ENCODE measurements around the gene PAX8. TPM values are rescaled to one million over a fixed set of nuclear protein-coding genes. Genes with fewer than 3 reads are reported as not detected.

The PAX8 gene
- total RNA-seq, 4 donors from 2014 or later, result 2.8 to 23.9 (median 6.0) TPM

DNA sequence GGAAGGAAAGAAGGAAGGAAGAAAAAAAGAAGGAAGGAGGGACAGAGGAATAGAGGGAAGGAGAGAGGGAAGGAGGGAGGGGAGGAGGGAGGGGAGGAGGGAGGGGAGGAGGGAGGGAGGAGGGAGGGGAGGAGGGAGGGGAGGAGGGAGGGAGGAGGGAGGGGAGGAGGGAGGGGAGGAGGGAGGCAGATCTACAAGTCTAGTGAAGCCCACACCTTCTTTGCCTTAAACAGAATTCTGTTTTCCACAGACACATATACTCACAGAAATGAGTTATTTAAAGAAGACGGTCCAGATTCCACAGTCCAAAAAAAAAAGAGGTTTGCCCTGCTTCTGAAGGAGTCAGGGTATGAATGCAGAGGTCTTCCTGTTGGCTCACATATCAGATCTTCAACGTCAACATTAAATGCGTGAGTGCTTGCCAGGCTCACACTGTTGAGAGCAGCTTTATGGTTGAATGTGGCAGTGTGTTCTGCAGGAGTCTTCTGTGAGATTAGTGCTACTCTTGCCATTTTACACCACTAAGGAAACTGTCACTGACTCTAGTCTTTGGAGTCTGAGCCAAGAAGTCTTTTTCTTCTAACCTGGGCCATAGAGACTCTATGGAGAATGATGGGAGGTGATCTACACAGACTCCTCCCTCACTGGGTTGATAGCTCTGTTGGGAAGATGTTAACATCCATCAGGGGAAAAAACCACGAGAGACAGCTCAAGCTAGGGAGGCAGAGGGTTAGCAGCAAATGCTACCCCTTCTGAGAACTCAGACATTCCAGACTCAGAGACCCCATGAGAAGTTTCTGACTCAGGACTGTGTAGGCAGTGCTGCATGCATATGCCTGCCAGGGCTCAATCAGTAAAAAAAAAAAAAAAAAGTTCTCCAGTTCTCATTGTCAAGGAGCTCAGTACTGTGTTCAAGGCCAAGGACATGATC, 23.3 kb downstream of the PAX8 start:
- no peak for DNase-seq
- Histone ChIP-seq H3K36me3 (no peaks in the 10 kb centered on the region), H3K27me3 (no peaks in the 10 kb centered on the region), H3K27ac (no peak overlapping the region), H3K9me3 (no peaks in the 10 kb centered on the region), H3K4me3 (no peak overlapping the region), H3K4me1 (no peaks in the 10 kb centered on the region)
- intact Hi-C loops (cut with DNase I; ENCODE audit: low total_unique reads), result no loop called here
- no peak for TF ChIP-seq POLR2A (IDR thresholded peaks at IDR 0.05)
- TF ChIP-seq, protein P1, sequence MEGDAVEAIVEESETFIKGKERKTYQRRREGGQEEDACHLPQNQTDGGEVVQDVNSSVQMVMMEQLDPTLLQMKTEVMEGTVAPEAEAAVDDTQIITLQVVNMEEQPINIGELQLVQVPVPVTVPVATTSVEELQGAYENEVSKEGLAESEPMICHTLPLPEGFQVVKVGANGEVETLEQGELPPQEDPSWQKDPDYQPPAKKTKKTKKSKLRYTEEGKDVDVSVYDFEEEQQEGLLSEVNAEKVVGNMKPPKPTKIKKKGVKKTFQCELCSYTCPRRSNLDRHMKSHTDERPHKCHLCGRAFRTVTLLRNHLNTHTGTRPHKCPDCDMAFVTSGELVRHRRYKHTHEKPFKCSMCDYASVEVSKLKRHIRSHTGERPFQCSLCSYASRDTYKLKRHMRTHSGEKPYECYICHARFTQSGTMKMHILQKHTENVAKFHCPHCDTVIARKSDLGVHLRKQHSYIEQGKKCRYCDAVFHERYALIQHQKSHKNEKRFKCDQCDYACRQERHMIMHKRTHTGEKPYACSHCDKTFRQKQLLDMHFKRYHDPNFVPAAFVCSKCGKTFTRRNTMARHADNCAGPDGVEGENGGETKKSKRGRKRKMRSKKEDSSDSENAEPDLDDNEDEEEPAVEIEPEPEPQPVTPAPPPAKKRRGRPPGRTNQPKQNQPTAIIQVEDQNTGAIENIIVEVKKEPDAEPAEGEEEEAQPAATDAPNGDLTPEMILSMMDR (IDR thresholded peaks at IDR 0.05), result no peak

DNA sequence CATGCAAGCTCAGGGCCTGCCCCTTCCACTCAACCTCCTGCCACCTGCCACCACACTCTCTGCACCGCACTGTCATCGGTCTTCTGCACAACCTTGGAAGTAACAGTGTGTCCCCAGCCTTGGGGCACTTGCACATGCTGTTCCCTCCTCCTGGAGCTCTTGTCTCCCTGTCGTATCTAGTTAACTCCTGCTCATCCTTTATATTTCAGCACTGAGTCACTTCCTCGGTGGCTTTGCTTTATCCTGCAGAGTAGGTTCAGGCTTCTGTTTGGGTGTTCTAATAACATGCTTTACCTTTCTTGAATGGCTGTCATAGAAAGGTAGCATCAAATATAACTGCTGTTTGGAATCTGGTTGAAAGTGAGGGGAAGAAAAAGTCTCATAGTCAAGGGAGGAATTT, 25.3 kb downstream of the PAX8 start:
- H3K4me1 ChIP-seq, result no peaks in the 10 kb centered on the region
- no peaks in the 10 kb centered on the region for H3K27me3 ChIP-seq
- no peak for TF ChIP-seq POLR2A (IDR thresholded peaks at IDR 0.05)
- TF ChIP-seq, protein P1 (IDR thresholded peaks at IDR 0.05), result no peak
- intact Hi-C loops (cut with DNase I; ENCODE audit: low total_unique reads), result loop anchor here (5.0 kb wide), 1 partner anchor 119 kb away; no protein-coding TSS in a partner anchor
- no peak overlapping the region for H3K27ac ChIP-seq
- no peaks in the 10 kb centered on the region for H3K9me3 ChIP-seq
- H3K36me3 ChIP-seq, result no peaks in the 10 kb centered on the region
- no peak overlapping the region for H3K4me3 ChIP-seq
- no peak for DNase-seq

DNA sequence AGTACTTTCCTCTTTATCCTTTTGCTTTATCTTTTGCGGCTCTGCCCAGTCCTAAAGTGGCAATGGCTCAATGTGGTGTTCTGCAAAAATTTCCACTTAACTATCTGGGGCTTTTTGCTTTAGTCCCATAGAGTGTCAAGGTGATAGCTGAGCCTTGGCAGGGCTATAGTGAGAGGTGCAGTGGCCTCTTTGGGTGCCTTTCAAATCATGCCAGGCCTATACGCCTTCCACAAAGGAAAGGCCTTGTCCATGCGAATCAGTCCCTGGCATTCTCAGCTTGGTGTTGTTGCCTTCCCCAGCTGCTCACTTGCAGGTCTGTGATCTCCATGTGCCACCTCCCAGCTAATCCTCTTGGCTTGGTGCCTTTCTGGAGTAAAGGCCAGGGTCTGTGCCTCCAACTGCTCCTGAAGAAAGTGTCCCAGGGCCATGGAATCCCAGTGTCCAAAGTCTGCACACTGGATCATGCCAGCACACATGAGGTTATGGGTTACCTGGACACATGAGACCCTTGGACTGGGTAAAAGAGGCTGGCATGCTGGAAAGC, 26.6 kb downstream of the PAX8 start:
- H3K27ac ChIP-seq, result no peak overlapping the region

DNA sequence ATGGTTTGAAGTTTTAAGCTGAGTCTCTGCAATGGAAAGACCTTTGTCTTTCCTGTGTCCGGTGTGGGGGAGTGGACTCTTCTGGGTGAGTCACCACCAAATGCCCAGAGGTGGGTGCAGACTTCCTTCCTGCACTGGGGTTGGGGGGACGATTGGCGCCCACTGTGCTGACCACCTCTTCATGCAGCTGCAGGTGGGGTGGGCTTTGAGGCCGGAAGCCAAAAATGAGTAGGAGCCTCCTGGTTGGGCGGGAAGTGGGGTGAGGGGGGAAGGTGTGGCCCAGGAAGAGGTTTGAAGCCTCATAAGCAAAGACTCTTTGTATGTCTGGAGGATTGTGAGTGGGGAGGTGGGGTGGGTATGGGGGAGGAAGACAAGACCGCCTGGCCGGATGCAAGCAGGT, 27.6 kb downstream of the PAX8 start:
- no peak for TF ChIP-seq POLR2A (IDR thresholded peaks at IDR 0.05)
- TF ChIP-seq, protein P1 (IDR thresholded peaks at IDR 0.05), result no peak
- no peak for DNase-seq
- intact Hi-C loops (cut with DNase I; ENCODE audit: low total_unique reads), result loop anchor here (5.0 kb wide), 1 partner anchor 121 kb away; no protein-coding TSS in a partner anchor
- Histone ChIP-seq H3K27me3 (no peaks in the 10 kb centered on the region), H3K36me3 (no peaks in the 10 kb centered on the region), H3K4me1 (no peaks in the 10 kb centered on the region), H3K27ac (no peak overlapping the region), H3K4me3 (no peak overlapping the region), H3K9me3 (no peaks in the 10 kb centered on the region)

More for the DNA sequence above, 26.6 kb downstream of the PAX8 start:
- no peak for DNase-seq
- Histone ChIP-seq H3K4me3 (no peak overlapping the region), H3K36me3 (no peaks in the 10 kb centered on the region), H3K4me1 (no peaks in the 10 kb centered on the region), H3K27me3 (no peaks in the 10 kb centered on the region), H3K9me3 (no peaks in the 10 kb centered on the region)
- no peak for TF ChIP-seq POLR2A (IDR thresholded peaks at IDR 0.05)
- TF ChIP-seq, protein P1 (IDR thresholded peaks at IDR 0.05), result no peak
- intact Hi-C loops (cut with DNase I; ENCODE audit: low total_unique reads), result loop anchor here (5.0 kb wide), 1 partner anchor 120 kb away; no protein-coding TSS in a partner anchor
